Measurements from ENCODE around the gene KRT6A. TPM values are rescaled to one million over a fixed set of nuclear protein-coding genes. Genes with fewer than 3 reads are reported as not detected.

The KRT6A gene
- polyA plus RNA-seq, 1 donor (not counting 4 experiments of a cell fraction or from before 2014, with no cell fraction given) = 12,338 TPM

DNA sequence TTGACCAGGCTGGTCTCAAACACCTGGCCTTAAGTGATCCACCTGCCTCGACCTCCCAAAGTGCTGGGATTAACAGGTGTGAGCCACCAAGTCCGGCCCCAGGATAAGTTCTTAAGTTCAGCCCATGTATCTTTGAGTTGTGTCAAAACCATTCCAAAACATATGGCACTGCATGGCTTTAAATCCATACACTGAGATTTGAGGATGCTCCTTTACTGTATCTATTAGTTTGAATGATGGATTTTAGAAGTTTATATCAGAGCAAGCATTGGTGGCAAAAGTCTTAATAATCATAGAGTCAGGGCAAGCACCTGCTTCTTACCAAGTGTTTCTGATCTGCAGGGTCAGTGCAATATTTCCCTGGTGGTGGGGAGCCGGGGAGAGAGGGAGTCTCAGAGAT is 47.2 kb downstream of the KRT6A start:
- TF ChIP-seq EZH2 (IDR thresholded peaks at IDR 0.05; ENCODE audit: low read length) = no peak
- TF ChIP-seq, protein P1, sequence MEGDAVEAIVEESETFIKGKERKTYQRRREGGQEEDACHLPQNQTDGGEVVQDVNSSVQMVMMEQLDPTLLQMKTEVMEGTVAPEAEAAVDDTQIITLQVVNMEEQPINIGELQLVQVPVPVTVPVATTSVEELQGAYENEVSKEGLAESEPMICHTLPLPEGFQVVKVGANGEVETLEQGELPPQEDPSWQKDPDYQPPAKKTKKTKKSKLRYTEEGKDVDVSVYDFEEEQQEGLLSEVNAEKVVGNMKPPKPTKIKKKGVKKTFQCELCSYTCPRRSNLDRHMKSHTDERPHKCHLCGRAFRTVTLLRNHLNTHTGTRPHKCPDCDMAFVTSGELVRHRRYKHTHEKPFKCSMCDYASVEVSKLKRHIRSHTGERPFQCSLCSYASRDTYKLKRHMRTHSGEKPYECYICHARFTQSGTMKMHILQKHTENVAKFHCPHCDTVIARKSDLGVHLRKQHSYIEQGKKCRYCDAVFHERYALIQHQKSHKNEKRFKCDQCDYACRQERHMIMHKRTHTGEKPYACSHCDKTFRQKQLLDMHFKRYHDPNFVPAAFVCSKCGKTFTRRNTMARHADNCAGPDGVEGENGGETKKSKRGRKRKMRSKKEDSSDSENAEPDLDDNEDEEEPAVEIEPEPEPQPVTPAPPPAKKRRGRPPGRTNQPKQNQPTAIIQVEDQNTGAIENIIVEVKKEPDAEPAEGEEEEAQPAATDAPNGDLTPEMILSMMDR (optimal IDR thresholded peaks at IDR 0.05 in 1 of 3, IDR thresholded peaks at IDR 0.05 in 1 of 3, conservative IDR thresholded peaks at IDR 0.05 in 1 of 3; ENCODE audit: extremely low read depth in 1 of 3, insufficient read depth in 2 of 3, low read length in 3 of 3) = no peak
- H2AFZ ChIP-seq (ENCODE audit: control insufficient read depth, low read length) = no peak overlapping the region
- H3K79me2 ChIP-seq (ENCODE audit: control insufficient read depth, insufficient read depth, low read length) = no peaks in the 10 kb centered on the region
- no peak overlapping the region for H3K27ac ChIP-seq (ENCODE audit: control insufficient read depth, insufficient read depth, low read length)
- no peak overlapping the region for H3K9ac ChIP-seq (ENCODE audit: control insufficient read depth, extremely low read depth, insufficient read depth, low read length)
- FAIRE-seq (no peak), DNase-seq (ENCODE audit: low read depth, low spot score) (no peak)
- H3K27me3 ChIP-seq (ENCODE audit: control insufficient read depth, extremely low read depth, insufficient read depth, low read length) = no peaks in the 10 kb centered on the region
- H3K36me3 ChIP-seq (ENCODE audit: control insufficient read depth in 2 of 2, extremely low read depth in 1 of 2, insufficient read depth in 2 of 2, low read length in 2 of 2) = peaks cover 4 to 12% of the 10 kb centered on the region in 2 experiments
- no peaks in the 10 kb centered on the region for H3K9me1 ChIP-seq (ENCODE audit: control insufficient read depth, extremely low read depth, insufficient read depth, low read length)
- H3K4me1 ChIP-seq (ENCODE audit: control insufficient read depth, extremely low read depth, insufficient read depth, low read length) = peaks cover 28% of the 10 kb centered on the region
- H3K4me2 ChIP-seq (ENCODE audit: control insufficient read depth, extremely low read depth, insufficient read depth, low read depth, low read length) = no peak overlapping the region
- H4K20me1 ChIP-seq (ENCODE audit: control insufficient read depth, extremely low read depth, insufficient read depth, low read length) = no peaks in the 10 kb centered on the region
- H3K4me3 ChIP-seq (ENCODE audit: control insufficient read depth in 2 of 3, extremely low read depth in 1 of 3, insufficient read depth in 2 of 3, low read depth in 1 of 3, low read length in 3 of 3) = no peak overlapping the region
- H3K9me3 ChIP-seq (ENCODE audit: control insufficient read depth, low read depth, low read length) = no peaks in the 10 kb centered on the region
- dilution Hi-C loops (cut with MboI; ENCODE audit: extremely low pct_ligation_motif_present, low sequenced_read_pairs) = no loop called here

DNA sequence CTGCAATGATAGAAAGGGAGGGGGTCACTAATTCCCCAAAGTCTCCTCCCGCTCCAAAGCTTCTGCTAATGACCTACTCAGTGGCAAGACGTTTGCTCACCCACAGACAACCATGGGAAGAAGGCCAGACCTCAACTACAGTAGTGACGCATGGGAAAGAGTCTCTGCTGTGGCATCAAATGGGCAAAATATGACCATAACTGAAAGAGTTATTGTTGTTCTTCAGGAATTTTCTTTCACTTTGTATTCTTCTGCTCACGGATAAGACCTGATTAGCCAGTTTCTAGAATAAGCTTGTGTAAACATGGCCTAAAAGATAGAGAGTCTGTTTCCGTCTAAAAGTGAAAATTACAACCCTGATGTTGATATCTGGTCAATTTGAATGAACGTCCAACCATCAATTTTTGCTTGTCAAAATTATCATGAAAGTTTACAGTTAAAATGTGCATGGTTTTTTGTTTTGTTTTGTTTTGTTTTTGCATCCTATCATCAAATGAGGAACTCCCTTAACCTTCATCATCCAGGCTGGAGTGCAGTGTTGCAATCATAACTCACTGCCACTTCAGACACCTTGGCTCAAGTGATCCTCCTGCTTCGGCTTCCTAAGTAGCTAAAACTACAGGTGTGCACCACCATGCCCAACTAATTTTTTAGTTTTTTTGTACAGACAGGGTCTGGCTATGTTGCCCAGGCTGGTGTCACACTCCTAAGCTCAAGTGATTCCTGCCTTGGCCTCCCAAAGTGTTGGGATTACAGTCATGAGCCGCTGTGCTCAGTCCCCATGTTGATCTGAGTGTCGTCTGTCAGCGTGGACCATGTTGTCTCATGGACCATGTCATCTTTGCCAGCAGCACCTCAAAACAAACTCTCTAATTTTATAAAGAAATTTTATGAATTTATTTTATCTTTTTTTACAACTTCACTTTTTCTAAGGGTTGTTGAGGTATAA is 48.1 kb downstream of the KRT6A start:
- H3K27ac ChIP-seq (ENCODE audit: control insufficient read depth, insufficient read depth, low read length) = no peak overlapping the region
- H3K4me2 ChIP-seq (ENCODE audit: control insufficient read depth, extremely low read depth, insufficient read depth, low read depth, low read length) = no peak overlapping the region
- H3K9me1 ChIP-seq (ENCODE audit: control insufficient read depth, extremely low read depth, insufficient read depth, low read length) = no peaks in the 10 kb centered on the region
- H3K9ac ChIP-seq (ENCODE audit: control insufficient read depth, extremely low read depth, insufficient read depth, low read length) = no peak overlapping the region
- peaks cover 38% of the 10 kb centered on the region for H3K4me1 ChIP-seq (ENCODE audit: control insufficient read depth, extremely low read depth, insufficient read depth, low read length)
- FAIRE-seq (peak; percentile 34), DNase-seq (ENCODE audit: low read depth, low spot score) (no peak)
- H3K27me3 ChIP-seq (ENCODE audit: control insufficient read depth, extremely low read depth, insufficient read depth, low read length) = no peaks in the 10 kb centered on the region
- H3K36me3 ChIP-seq (ENCODE audit: control insufficient read depth in 2 of 2, extremely low read depth in 1 of 2, insufficient read depth in 2 of 2, low read length in 2 of 2) = peaks cover 4 to 12% of the 10 kb centered on the region in 2 experiments
- no peaks in the 10 kb centered on the region for H3K9me3 ChIP-seq (ENCODE audit: control insufficient read depth, low read depth, low read length)
- no peaks in the 10 kb centered on the region for H4K20me1 ChIP-seq (ENCODE audit: control insufficient read depth, extremely low read depth, insufficient read depth, low read length)
- H3K4me3 ChIP-seq (ENCODE audit: control insufficient read depth in 2 of 3, extremely low read depth in 1 of 3, insufficient read depth in 2 of 3, low read depth in 1 of 3, low read length in 3 of 3) = no peak overlapping the region
- dilution Hi-C loops (cut with MboI; ENCODE audit: extremely low pct_ligation_motif_present, low sequenced_read_pairs) = no loop called here
- no peak overlapping the region for H2AFZ ChIP-seq (ENCODE audit: control insufficient read depth, low read length)
- H3K79me2 ChIP-seq (ENCODE audit: control insufficient read depth, insufficient read depth, low read length) = no peaks in the 10 kb centered on the region
- no peak for TF ChIP-seq EZH2 (IDR thresholded peaks at IDR 0.05; ENCODE audit: low read length)

Measured in keratinocyte (primary cell).